ENCODE measurements around the gene DMRT1.

DMRT1 gene

GRCh38 chr9:979983-980382 lies 138.5 kb downstream of the DMRT1 start:
- TF ChIP-seq, protein P1, sequence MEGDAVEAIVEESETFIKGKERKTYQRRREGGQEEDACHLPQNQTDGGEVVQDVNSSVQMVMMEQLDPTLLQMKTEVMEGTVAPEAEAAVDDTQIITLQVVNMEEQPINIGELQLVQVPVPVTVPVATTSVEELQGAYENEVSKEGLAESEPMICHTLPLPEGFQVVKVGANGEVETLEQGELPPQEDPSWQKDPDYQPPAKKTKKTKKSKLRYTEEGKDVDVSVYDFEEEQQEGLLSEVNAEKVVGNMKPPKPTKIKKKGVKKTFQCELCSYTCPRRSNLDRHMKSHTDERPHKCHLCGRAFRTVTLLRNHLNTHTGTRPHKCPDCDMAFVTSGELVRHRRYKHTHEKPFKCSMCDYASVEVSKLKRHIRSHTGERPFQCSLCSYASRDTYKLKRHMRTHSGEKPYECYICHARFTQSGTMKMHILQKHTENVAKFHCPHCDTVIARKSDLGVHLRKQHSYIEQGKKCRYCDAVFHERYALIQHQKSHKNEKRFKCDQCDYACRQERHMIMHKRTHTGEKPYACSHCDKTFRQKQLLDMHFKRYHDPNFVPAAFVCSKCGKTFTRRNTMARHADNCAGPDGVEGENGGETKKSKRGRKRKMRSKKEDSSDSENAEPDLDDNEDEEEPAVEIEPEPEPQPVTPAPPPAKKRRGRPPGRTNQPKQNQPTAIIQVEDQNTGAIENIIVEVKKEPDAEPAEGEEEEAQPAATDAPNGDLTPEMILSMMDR (conservative IDR thresholded peaks at IDR 0.05): no peak
- TF ChIP-seq ZFX (IDR thresholded peaks at IDR 0.05): no peak
- H3K27ac ChIP-seq: no peak overlapping the region

GRCh38 chr9:980640-981039 lies 139.1 kb downstream of the DMRT1 start:
- TF ChIP-seq, protein P1 (conservative IDR thresholded peaks at IDR 0.05): no peak
- no peak for TF ChIP-seq ZFX (IDR thresholded peaks at IDR 0.05)

DNA sequence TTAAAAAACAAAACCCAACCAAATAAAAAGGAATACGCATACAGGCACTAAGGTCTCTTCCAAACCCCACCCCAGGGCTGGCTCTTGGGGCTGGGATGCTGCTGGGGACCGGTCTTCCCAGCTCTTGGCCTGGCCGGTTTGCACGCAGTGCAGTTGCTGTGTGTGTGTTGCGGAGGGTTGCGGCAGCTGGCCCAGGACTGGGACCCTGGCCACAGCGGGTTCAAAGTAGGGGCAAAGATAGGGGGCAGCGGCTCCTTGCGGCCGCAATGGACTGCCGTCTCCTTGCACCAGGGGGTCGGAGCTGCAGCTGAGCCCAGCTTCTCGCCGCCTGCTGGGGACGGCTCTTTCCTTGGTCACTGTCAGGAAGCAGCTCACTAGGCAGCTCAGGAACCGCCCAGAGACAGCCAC lies 140.0 kb downstream of the DMRT1 start:
- H3K27ac ChIP-seq: no peak overlapping the region
- TF ChIP-seq ZFX (IDR thresholded peaks at IDR 0.05): no peak
- TF ChIP-seq, protein P1 (conservative IDR thresholded peaks at IDR 0.05): no peak

More at GRCh38 chr9:980640-981039, 139.1 kb downstream of the DMRT1 start:
- no peak overlapping the region for H3K27ac ChIP-seq

DNA sequence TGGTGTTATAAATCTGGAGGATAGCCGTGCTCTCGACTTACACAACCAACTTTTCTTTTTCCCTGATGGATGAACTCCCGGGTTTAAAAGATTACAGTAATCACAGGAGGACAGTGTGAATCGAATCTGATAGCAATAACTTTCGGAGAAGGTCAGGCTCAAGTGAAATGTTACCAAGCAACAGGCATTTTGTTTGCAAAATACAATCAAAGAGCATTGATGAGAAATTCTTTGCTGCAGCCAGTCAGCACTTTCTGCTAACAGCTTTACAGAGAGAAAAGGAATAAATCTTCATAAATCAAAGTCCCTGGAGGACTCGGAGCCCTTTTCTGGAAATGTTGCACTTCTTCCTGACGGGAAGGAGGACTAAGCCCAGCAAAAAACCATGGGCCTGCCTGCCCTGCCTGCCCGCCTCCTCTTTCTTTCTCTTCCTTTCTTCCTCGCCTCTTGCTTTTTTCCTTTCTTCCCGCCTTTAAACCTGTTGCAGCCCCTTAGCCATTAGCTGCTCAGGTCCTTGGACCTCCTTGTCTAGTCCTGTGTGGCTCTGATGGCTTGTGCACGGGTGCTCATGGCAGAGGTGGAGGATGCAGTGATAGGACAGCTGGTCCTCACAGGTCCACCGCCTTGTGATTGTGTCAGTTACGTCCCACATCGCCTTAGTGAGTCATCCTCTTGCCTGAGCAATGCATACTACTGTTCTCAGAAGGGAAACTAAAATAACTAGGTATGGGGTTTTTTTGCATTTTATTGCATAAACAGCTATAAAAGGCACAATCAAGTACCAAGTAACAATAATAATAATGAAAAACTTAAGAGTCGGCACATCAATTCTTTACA lies 141.1 kb downstream of the DMRT1 start:
- no peak overlapping the region for H3K27ac ChIP-seq
- TF ChIP-seq ZFX (IDR thresholded peaks at IDR 0.05): no peak
- TF ChIP-seq, protein P1 (conservative IDR thresholded peaks at IDR 0.05): no peak

DNA sequence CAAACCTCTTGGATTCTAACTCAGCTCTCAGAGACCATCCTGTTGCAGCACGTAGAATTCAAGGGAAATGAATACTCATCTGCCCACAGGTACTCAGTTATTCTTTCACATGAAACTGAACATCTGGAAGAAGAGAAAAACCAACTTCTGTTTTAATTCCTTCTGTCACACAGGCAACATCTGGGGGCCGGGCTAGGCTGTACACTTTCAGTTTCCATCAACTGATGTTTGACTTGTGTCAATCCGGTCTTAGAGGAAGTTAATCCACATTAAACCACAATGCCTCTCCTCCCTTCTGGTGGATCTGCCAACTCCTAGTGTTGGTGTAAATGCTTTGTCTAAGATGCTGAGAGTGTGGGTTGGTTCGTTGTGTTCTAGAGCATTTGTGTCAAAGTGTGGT lies 152.5 kb downstream of the DMRT1 start:
- no peak overlapping the region for H3K27ac ChIP-seq
- TF ChIP-seq ZFX (IDR thresholded peaks at IDR 0.05): no peak
- TF ChIP-seq, protein P1 (conservative IDR thresholded peaks at IDR 0.05): no peak

GRCh38 chr9:995192-995591 lies 153.7 kb downstream of the DMRT1 start:
- TF ChIP-seq, protein P1 (conservative IDR thresholded peaks at IDR 0.05): no peak
- no peak for TF ChIP-seq ZFX (IDR thresholded peaks at IDR 0.05)
- H3K27ac ChIP-seq: no peak overlapping the region

- TF ChIP-seq ZFX (IDR thresholded peaks at IDR 0.05): no peak
- TF ChIP-seq, protein P1 (conservative IDR thresholded peaks at IDR 0.05): no peak
- H3K27ac ChIP-seq: no peak overlapping the region
These were observed 154.3 kb downstream of the DMRT1 start for GRCh38 chr9:995781-996180.
